CD4-positive, alpha-beta T cell treated with Interleukin-10 for 1 hour (primary cell): ENCODE measurements around the gene MACROD2.

Source experiments
- DNase-seq: peaks from one replicate; pipeline ENCODE4 v3.0.0-alpha.2; 2020

The MACROD2 gene

DNA sequence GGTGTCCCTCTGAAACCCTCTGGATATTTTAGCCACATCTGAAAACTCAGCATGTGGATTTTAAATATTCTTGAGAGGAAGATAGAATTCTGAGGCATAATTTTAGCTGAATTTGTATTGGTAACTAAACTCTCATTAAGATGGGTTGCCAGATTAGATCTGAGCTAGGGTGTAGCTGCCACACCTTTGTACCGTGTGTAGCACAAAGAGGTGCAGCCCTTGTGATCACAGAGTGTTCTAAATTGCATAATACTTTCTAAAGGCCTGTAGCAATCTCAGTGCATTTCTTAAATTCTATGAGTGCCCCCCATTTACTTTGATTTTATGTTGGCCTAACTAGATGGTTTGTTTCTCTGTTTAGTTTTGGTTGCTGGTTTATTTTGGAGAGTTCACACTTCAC lies 289.1 kb downstream of the MACROD2 start:
- DNase-seq, result no peak

DNA sequence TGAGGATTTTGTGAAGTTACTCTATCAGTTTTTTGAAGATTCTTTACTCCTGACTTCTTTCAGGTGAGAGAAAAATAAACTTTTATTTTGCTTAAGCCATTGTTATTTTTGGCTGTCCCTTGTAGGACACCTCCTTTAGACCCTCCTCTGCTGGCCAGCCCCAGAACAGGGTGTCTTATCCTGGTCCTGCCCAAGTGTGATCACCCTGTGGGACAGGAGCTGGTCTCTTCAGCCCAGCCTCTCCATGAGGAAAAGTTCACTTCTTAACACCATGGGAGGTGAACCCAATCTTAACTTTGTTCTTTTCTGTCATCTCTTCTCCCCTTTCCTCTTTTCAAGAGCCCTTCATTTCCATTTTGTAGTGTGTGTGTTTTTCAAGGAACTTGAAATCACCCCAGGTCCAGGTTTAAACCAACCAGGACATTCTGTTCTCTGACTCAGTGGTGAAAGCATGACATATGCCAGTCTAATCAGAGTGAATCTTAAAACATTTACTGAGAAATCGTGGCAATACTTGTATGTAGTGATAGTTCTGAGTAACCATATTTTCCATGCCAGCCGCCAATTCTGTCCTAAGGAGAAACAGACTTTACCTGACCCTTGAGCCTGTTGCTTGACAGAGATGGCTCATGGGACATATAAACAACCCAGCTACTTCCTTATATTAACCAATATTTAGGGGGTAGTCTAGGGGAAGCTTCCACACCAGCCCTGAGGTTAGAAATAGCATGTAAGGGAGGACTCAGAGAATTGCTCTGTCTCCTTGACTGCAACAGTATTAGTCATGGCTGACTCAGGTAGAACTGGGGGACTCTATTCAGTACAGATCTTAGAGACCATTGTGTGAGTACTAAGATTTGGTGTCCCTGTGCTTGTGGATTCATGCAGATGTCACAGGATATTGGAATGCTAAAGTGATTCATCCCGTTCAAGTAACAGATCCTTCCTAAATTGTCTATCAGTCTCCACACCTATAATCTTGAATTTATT lies 293.3 kb downstream of the MACROD2 start:
- no peak for DNase-seq

DNA sequence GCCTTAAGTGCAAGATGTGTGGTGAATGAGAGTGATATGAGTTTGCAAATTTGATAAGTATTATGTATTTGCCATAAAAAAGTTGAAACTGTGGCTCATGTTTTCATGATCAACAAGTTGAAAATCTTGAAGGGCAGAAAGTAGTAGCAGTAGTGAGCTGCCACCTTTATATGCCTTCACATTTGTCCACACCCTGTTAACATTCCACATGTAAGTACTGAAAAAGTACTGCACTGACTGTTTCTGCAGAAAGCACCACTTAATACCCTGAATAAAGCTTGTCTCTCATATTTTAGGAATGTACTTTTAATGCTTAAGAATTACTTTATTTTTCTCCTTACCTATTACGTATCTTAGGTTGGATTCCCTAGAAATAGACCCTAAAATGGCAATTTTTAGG lies 296.2 kb downstream of the MACROD2 start:
- DNase-seq, result no peak

DNA sequence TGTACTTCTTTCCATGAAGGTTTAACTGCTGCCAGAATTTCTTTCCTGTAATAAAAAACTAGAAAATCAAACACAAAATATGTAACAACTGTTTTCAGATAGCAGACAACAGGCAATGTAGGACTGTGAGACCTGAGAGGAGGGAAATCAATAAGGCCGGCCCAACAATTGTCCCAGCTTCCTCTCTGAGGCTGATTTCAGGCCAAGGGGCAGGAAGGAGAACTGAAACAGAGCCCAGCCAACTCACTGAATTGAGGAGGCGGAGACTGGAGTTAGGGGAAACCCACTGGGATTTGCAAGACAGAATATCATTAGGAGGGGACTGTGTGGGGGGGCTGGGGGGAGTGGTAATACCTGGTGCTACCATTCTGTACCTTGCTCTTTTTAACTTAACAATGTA lies 299.9 kb downstream of the MACROD2 start:
- no peak for DNase-seq

DNA sequence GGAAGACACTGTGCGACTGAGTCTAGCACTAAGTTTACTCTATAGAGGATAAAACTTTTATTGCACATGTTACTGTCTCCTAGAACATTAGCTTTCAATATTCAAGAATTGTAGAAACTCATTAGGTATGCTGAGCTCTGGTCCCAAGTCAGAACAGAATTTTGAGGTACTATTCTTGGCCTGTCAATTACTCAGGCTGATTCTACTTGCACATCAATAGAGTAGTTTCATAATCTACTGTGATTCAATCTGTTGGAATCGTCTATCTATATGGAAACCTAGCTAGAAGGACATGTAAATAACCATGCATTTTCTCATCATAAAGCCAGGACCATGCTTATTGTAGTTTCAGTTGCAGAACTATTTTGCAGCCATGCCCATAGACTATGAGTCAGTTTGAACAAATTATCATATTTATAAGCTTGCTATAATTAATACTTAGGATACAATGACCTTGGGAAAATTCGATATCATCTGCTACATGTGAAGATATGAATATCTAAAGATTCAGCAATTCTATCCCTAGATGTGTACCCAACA lies 300.5 kb downstream of the MACROD2 start:
- DNase-seq, result no peak

DNA sequence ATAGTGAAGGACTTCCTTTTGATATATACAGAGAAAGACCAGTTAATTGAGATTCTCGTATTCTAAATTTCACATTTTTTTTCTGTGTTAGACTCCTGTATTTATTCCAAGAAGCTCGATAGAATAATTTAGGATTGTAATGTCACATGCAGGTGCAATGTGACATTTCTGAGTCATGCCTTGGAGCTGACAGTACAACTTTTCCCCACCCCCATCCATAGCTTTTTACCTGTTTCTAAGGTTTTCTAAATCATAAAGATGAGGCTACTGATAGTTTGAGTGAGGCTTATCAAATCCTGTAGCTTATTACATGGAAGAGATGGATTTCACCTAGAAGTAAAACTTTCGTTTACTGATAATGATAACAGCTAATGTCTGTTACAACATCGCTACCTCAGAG lies 304.5 kb downstream of the MACROD2 start:
- DNase-seq, result no peak

DNA sequence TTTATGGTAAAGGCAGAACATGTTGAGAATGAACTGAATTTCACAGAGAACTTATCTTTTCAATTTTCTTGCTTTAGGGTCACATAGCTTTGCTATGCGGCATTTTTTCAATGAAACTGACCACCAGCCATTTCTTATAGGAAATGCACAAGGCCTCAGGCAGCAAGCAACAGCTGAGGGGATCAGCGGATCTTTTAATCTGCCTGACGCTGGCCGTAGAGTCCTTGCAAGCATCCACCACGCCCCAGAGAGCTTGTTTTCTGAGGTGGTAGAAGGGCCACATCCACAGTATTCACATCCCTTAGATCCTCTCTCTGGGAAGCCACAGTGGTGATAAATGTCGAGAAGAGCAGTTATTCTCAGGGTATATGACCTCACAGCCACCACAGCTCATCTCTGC lies 307.8 kb downstream of the MACROD2 start:
- no peak for DNase-seq

DNA sequence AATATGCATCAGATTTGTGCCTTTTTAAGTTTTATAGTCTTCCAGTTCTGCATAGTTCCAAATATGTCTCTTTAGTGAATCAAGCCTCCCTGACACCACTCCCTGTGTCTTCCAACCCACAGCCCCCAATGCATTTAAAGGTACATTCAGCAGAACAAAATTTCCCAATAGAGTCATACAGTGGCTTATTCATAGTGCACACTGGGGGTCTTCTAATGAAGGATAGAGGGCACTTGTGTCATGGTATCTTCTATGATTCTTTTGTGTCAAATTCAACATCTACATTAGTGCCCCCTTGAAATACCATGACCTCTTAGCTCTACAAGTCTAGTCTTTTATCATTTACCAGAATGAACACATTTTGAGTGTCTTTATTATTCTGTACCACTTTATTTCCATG lies 308.3 kb downstream of the MACROD2 start:
- DNase-seq, result no peak

DNA sequence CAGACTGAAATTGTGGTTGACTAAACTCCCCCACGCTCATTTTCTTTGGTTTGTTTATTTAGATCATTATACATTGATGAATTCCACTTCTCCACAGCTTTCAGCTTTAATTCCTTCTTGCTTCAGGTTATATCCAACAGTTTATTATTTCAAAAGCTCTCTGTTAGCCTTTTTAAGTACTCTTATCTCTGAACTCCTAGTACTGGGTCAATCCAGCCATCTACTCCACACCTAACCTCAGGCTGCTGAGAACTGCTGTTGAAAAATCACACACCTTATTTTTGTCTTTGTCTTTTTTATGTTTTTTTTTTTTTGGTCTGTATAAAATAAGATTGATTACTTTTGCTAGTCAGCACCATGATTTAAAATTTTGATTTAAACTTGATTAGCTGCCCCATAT lies 309.2 kb downstream of the MACROD2 start:
- DNase-seq, result no peak

DNA sequence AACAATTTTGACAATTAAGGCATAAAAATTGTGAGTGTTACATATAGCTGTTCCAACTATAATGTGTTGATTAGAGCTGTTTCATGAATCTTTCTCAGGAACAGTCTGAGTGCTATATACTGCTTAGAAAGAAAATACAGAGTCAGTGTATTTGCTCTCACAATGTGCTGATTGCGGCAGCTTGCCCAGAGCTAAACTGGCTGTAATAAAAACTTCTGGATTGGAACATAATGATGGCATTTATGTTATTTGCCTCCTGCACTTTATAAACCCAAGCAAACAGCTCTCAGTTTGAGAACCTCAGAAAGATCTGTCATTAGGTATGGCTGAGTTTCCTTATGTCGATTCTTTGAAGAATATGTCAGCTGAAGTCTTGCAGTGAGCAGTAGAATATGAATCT lies 312.6 kb downstream of the MACROD2 start:
- no peak for DNase-seq

DNA sequence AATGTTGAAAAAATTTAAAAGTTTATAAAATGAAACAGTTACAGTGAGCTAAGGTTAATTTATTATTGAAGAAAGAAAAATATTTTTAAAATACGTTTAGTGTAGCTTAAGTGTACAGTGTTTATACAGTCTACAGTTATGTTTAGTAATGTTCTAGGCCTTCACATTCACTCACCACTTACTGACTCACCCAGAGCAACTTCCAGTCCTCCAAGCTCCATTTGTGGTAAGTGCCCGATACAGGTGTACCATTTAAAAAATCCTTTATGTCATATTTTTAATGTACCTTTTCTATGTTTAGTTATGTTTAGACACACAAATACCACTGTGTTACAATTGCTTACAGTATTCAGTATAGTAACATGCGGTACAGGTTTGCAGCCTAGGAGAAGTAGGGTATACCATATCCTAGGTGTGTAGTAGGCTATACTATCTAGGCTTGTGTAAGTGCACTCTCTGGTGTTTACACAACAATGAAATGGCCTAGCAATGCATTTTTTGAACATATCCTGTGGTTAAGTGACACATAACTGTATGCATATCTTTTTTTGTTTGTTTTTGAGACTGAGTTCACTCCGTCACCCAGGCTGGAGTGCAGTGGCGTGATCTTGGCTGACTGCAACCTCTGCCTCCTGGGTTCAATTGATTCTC lies 315.8 kb downstream of the MACROD2 start:
- DNase-seq, result no peak

DNA sequence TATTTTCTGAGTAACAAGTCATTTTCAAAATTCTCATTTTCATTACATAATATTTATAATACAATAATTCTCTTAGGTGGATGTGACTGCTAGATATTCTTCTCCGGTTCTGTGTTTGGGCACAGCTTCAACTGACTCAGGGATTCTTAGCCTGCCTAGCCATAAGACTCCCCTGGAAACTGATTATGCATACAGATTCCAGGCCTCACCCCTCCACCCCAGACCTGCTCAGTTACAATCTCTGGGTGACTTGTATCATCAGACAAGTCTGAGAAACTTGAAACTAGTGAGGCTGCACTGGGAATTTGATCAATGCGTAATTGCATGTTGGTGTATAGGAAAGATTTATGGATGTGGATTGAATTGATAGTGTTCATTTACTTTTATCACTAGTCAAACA lies 316.7 kb downstream of the MACROD2 start:
- DNase-seq, result no peak

DNA sequence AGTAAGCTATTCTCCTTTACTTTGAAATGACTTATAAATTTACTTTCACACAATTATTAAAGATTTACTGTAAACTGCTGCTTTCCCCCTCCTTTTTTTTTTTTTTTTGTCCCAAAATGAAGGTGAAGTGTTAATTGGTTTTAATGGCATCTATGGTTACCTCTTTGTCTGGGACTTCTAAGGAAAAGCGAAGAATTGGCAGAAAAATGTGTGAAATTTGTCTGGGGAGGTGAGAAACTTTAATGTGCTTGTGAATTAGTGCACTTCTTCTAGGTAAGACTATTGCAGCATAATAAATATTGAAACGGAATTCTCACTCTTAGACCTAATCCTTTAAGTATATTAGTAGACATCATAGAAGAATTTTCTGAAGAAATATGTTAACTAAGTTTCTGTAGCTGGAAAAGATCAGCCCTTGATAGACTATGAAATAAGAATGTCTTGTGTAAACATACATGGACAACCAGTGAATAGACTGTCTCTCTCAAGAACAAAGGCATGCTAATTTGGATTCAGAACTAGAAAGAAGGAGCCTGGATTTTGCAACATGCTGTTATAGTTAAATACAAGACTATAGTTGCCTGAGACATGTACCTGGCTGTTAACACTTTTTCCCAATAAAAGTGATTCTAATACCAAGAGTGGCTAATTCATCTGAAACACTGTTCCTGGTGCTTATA lies 318.2 kb downstream of the MACROD2 start:
- DNase-seq, result no peak

DNA sequence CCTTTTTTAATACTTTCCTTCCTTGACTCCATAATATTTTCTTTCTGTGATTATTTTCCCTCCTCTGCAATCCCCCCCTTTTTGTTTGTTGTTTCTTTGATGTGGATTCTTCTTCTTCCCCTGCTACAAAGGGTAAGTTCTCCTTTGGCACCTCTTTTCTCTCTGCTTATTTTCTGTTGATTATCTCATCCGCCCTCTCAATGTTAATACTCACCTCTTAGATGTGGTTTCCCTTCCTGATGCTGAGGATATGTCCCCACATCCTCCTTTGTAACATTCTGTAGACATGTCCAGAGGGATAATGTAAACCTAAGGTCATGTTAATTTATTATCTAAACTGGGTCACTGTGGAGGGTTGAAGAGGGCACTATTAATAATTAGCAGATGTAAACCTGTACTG lies 324.4 kb downstream of the MACROD2 start:
- DNase-seq, result no peak

DNA sequence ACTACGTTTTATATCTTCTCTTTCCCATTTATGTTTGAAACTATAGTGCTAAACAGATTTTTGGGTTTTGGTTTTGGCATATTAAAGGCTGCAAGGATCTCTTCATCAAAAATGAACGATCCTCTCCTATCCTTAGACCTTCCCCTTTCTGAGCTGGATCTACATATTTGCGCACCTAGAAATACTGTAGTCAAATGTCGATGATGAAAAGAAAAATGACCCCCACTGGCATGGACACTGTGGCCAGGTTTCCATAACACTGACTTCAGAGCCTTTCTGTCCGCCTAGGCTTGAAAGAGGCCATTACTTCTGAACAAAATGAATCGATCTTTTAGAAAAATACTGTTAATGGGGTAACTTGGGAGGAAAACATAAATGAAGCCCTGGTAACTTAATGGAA lies 336.3 kb downstream of the MACROD2 start:
- no peak for DNase-seq

DNA sequence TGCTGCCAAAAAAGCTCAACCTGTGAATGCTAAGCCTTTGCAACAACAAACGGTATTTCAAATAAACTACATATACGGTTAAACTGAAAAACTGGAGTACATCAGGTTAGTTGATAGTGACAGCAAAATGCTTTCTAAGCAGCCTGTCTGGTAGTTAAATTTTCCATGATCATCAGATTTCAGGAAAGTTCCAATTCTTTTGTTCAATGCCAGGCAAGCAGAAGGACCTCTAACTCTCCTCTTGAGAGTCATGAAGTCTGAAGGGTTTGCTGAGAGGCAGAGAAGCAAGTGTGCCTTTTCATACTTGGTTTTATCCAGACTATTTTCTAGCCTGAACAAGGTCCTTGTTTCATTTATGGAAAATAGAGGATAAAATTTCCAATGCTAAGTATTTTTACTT lies 337.6 kb downstream of the MACROD2 start:
- no peak for DNase-seq

DNA sequence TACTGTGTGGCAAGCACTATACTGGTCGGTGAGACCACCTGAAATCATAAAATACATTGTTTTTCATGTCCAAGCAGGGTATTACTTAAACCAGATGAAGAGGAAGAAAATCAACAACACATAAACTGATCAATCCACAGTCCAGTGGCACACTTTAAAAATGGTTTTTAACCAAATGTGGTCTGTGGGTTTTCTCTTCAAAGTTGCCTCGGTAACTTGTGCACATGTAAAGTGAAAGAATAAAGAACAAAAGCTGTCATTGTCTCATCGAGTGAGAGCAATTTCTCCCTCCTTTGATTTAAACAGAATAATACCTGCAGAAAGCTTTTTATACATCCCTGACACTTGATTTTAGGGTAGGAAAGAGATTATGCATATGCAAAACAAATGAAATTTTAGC lies 338.4 kb downstream of the MACROD2 start:
- DNase-seq, result no peak

DNA sequence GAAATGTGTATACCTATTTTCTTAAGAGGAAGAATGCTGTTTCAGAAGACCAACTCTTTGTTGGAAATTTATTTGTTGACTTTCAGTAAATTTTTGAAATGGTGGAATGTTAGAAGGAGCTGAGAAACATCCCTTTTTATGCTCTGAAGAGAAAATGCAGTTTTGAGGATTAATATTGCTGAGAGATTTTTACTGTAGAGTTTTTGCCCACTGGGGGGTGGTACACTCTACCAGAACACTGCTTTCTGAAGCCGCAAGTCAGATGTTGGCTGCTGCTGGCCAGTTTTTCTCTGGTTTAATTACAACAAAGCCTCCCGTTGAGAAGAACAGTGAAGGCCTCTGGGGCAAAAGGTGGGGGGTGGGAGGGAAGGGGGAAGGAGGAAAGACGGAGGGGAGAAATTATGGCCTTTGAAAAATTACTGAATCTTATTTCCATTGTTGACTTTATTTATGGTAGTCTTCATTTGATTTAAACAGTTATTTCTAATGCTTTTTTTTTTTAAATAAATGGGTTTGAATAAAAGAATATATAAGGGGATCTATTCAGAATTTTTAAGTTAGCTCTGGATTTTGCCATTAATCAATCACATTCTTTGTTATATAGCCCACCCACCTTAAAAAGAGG lies 339.1 kb downstream of the MACROD2 start:
- no peak for DNase-seq

DNA sequence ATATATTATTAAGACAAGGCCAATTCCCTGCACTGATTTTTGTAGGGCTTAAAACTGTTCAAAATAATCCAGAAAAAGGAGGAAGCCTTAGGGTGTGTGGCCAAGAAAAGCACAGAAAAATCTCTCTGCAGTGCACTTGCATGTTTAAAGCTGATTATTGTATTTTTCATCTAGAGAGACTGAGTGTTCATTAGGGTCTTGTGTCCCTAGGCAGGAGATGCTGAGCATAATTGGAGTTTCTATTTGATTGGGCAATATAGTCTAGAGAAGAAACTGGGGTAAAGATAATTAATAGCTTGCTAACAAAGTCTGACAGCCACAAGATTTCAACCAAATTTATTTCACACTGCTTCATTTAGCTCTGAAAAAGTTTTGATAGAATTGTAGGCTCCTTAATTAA lies 339.7 kb downstream of the MACROD2 start:
- DNase-seq, result no peak

DNA sequence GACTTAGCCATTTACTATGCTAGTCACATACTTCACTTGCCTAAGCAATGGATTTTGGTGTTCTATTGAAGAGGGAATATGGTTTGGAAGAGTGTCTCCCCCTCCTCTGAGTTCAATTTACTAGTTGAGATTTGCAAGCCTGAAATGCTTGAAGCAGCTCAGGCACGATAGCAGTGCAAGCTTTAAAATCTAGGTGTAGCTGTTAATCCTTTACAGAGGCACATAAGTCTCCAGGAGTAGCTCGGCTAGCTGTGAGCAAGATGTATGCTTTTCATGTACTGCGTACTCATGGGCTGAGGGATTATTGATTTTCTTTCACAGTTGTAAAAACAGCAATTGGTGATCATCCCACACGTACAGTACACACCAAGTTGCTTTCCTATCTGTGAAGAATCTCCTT lies 341.4 kb downstream of the MACROD2 start:
- no peak for DNase-seq

DNA sequence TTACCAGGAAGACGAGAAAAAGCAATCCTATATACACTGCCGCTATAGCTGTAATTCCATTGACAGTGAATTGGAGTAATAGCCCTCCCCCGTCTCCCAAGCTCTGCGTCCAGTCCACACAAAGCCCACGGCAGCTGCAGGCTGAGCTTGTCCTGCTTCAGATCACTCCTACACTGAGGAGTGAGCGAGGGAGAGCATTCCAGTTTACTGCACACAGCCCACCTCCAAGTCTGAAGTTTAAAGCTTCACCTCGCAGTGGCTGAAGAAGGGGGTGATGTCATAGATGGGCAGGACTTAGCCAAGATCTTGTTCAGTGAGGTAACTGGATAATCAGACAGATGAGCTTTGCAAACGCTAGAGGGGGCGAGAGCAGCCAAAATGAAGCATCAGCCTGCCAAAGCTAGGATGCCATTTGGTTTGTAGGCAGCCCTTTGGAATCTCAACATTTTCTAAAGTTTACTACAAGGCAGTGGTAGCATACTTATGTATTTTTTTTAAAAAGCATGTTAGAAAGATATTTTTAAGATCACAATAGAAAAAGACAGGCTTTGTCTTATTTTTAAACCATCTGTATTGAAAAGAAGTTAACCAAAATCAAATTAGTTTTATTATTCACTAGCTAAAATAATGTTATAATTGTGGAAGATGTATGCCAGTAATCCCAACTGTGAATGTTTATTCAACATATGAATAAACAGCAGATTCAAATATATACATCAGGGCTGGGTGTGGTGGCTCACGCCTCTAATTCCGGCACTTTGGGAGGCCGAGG lies 342.3 kb downstream of the MACROD2 start, which contains the start of gene FLRT3:
FLRT3 (minus strand) TSS at position 213 of the 772 bp plus-strand sequence. CDS start 10,106 bp downstream, outside the sequence.
- no peak for DNase-seq

DNA sequence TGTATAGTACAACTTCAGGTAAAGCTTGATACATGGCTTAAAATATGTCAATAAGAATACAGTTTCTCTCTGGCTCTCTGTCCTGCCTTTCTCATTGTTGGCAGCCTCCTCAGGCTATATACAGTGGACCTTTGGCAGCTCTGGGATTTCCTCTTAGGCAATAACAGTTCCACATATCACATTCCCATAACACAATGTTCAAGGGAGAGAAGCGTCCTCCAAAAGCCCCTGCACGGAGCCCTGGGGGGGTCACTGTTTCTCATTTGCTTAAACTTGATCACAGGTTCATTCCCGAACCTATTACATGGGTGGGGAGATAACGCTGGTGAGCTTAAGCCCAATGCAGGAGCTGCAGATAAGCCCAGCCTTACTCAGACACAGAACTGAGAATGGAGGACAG lies 346.5 kb downstream of the MACROD2 start:
- DNase-seq, result no peak
